Measurements from ENCODE around the gene CDCA4. TPM values are rescaled to one million over a fixed set of nuclear protein-coding genes. Genes with fewer than 3 reads are reported as not detected.

The CDCA4 gene
- total RNA-seq, 3 donors from 2014 or later = 4.3 to 8.7 (median 5.6) TPM

GRCh38 chr14:104978746-104979691, 41.9 kb downstream of the CDCA4 start:
- no peak for TF ChIP-seq CTCF (IDR thresholded peaks at IDR 0.05)
- DNase-seq (peak in 2 of 3 donors; percentile 13 to 36), ATAC-seq (no peak)
- Histone ChIP-seq H3K36me3 (ENCODE audit: low read depth) (no peaks in the 10 kb centered on the region), H3K4me1 (ENCODE audit: low read depth) (peaks cover 31% of the 10 kb centered on the region), H3K4me3 (no peak overlapping the region), H3K9me3 (no peaks in the 10 kb centered on the region)
- intact Hi-C loops (cut with DNase I, micrococcal nuclease) = loop anchor here (10.0 kb wide), 1 partner anchor 66 kb away; no protein-coding TSS in a partner anchor

DNA sequence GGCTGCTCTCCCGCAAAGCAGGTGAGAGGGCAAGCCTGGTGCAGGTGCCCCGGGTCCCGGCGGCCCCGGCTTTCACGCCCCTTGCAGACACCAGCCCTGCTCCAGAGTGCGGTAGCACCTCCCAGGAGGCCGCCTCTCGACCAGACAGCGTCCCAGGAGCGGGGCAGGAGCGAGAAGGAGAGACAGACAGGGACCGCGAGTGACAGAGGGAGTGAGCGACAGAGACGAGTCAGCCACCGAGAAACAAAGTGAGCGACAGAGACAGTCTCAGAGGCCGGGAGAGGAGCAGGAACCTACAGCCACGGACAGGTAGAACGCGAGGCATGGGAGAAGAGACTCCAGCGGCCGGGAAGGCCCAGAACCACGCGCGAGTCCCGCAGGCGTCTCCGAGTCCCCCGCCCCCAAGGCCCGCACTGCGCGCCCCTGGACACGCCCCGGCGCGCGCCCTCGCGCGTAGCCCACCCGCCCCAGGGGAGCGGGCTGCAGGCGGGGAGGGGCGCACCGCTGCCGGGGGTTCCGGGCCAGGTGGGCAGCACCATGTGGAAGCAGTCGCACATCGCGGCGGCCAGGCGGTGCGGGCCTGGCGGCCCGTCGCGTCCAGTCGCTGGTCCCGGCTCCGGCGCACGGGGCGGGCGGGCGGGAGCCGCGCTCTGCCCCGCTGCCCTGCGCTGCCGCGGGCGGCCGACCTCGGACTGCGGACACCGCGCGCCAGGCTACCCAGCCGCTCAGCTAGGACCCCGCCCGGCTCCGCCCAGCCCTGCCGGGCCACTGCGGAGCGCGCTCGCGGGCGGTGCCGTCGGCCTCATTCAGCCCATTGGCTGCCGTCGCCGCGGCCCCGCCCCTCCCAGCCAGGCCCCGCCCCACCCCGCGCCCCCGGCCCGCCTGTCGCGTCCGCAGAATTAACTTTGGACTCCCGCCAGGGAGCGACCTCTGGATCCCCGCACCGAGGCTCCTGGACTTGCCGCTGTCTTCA, 42.9 kb downstream of the CDCA4 start, which contains the start of gene AHNAK2:
TSS of gene AHNAK2 (minus strand) at position 694 of the 973 bp plus-strand sequence. CDS start at position 557, 137 bp downstream.
- H3K4me1 ChIP-seq (ENCODE audit: low read depth) = peaks cover 38% of the 10 kb centered on the region
- no peak for TF ChIP-seq CTCF (IDR thresholded peaks at IDR 0.05)
- intact Hi-C loops (cut with DNase I, micrococcal nuclease) = loop anchor here (10.0 kb wide), 1 partner anchor 67 kb away; no protein-coding TSS in a partner anchor
- no peaks in the 10 kb centered on the region for H3K36me3 ChIP-seq (ENCODE audit: low read depth)
- peak; percentile 78 for ATAC-seq
- no peak within 1 kb of the TSS for H3K4me3 ChIP-seq
- no peaks in the 10 kb centered on the region for H3K9me3 ChIP-seq
- peak; percentile 78 to 86 (median 85) for DNase-seq

GRCh38 chr14:104977008-104977680, 43.7 kb downstream of the CDCA4 start:
- intact Hi-C loops (cut with DNase I, micrococcal nuclease) = loop anchor here (10.0 kb wide), 1 partner anchor 68 kb away; no protein-coding TSS in a partner anchor

DNA sequence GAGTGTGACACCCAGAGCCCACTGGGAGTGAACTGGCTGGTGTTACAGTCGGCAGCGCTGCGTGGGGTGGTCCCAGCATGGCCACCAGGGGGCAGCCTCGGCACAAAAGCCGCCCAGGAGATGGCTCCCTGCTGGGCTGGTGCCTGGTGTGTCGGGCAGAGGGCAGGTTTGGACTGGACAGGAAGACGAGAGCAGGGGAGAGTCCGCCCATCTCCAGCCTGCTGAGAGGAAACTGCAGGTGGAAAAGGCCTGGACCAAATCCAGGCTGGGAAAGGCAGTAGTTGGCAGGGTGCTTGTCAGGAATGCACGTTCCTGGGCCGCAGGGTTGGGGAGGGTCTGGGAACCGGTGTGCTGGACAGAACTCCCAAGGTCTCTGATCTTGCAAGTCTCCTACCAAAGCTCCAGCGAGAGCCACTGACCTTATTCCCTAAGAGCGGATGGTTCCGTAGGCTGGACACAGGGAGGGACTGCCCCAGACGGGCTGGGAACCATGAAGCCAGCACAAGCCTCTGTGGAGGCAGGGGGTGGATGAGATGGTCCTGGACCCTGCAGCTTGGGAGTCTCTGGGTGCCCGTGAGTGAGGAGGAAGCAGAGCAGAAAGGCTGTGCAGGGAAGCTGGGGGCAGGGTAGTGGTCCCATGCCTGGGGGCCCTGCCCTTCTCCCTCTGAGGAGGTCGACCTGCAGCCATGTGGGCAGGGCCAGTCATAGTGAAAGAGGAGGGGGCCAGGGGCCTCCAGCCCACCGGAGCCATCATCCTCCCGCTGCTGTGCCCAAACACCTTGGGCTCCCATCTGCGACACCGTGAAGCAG, 44.5 kb downstream of the CDCA4 start:
- intact Hi-C loops (cut with DNase I, micrococcal nuclease) = loop anchor here (10.0 kb wide), 1 partner anchor 68 kb away; no protein-coding TSS in a partner anchor
- Histone ChIP-seq H3K4me3 (no peak overlapping the region), H3K4me1 (ENCODE audit: low read depth) (peaks cover 53% of the 10 kb centered on the region), H3K9me3 (no peaks in the 10 kb centered on the region), H3K36me3 (ENCODE audit: low read depth) (no peaks in the 10 kb centered on the region)
- ATAC-seq (peak; percentile 68), DNase-seq (peak; percentile 90 to 92 (median 91))
- TF ChIP-seq CTCF (IDR thresholded peaks at IDR 0.05) = peak; percentile 93

More at GRCh38 chr14:104977008-104977680, 43.7 kb downstream of the CDCA4 start:
- DNase-seq (peak; percentile 24 to 53 (median 44)), ATAC-seq (no peak)
- Histone ChIP-seq H3K4me1 (ENCODE audit: low read depth) (peaks cover 46% of the 10 kb centered on the region), H3K36me3 (ENCODE audit: low read depth) (no peaks in the 10 kb centered on the region), H3K4me3 (no peak overlapping the region), H3K9me3 (no peaks in the 10 kb centered on the region)
- TF ChIP-seq CTCF (IDR thresholded peaks at IDR 0.05) = no peak
